ENCODE data around the gene ANP32B. TPM values are rescaled to one million over a fixed set of nuclear protein-coding genes. Genes with fewer than 3 reads are reported as not detected.

ANP32B gene
- total RNA-seq, 1 donor from 2014 or later, result 19.6 TPM

GRCh38 chr9:98038958-98039357 is 55.8 kb downstream of the ANP32B start:
- Histone ChIP-seq H3K4me2 (no peak overlapping the region), H3F3A (ENCODE audit: low read depth) (no peaks in the 10 kb centered on the region), H2AFZ (replicated peaks) (no peak overlapping the region), H3K9ac (no peak overlapping the region), H3K9me3 (ENCODE audit: low read depth) (no peaks in the 10 kb centered on the region), H3K79me2 (ENCODE audit: low read depth) (no peaks in the 10 kb centered on the region), H3K27me3 (peaks cover 12% of the 10 kb centered on the region), H3K36me3 (no peaks in the 10 kb centered on the region), H3K27ac (no peak overlapping the region), H4K20me1 (ENCODE audit: low read depth) (no peaks in the 10 kb centered on the region), H3K4me1 (no peaks in the 10 kb centered on the region), H3K4me3 (no peak overlapping the region)
- H3K27me3 Mint-ChIP-seq (ENCODE audit: insufficient read depth, low read depth), result peaks cover 10% of the 10 kb centered on the region
- H3K9me3 Mint-ChIP-seq, result no peaks in the 10 kb centered on the region
- H3K27ac Mint-ChIP-seq, result no peak overlapping the region
- no peak for TF ChIP-seq EZH2phosphoT487 (IDR thresholded peaks at IDR 0.05)
- no peak for TF ChIP-seq CTCF (IDR thresholded peaks at IDR 0.05)
- no peak for TF ChIP-seq EZH2 (IDR thresholded peaks at IDR 0.05)
- H3K4me3 Mint-ChIP-seq, result no peak overlapping the region
- peaks cover 12% of the 10 kb centered on the region for H3K4me1 Mint-ChIP-seq
- DNase-seq (ENCODE audit: low spot score), result no peak
- no peaks in the 10 kb centered on the region for H3K36me3 Mint-ChIP-seq

GRCh38 chr9:98039607-98040017 is 56.5 kb downstream of the ANP32B start:
- H3K4me2 ChIP-seq, result no peak overlapping the region
- no peak overlapping the region for H3K27ac Mint-ChIP-seq
- no peak overlapping the region for H3K4me3 Mint-ChIP-seq
- H4K20me1 ChIP-seq (ENCODE audit: low read depth), result no peaks in the 10 kb centered on the region
- peaks cover 12% of the 10 kb centered on the region for H3K4me1 Mint-ChIP-seq
- no peaks in the 10 kb centered on the region for H3K9me3 ChIP-seq (ENCODE audit: low read depth)
- TF ChIP-seq EZH2phosphoT487 (IDR thresholded peaks at IDR 0.05) (no peak), EZH2 (IDR thresholded peaks at IDR 0.05) (no peak), CTCF (IDR thresholded peaks at IDR 0.05) (no peak)
- no peaks in the 10 kb centered on the region for H3K4me1 ChIP-seq
- peaks cover 12% of the 10 kb centered on the region for H3K27me3 ChIP-seq
- no peak for DNase-seq (ENCODE audit: low spot score)
- no peak overlapping the region for H3K27ac ChIP-seq
- H3K4me3 ChIP-seq, result no peak overlapping the region
- H3K9me3 Mint-ChIP-seq, result no peaks in the 10 kb centered on the region
- H3K79me2 ChIP-seq (ENCODE audit: low read depth), result no peaks in the 10 kb centered on the region
- no peak overlapping the region for H3K9ac ChIP-seq
- no peaks in the 10 kb centered on the region for H3F3A ChIP-seq (ENCODE audit: low read depth)
- H3K36me3 Mint-ChIP-seq, result no peaks in the 10 kb centered on the region
- H2AFZ ChIP-seq (replicated peaks), result no peak overlapping the region
- H3K27me3 Mint-ChIP-seq (ENCODE audit: insufficient read depth, low read depth), result peaks cover 8% of the 10 kb centered on the region
- no peaks in the 10 kb centered on the region for H3K36me3 ChIP-seq

GRCh38 chr9:98040212-98040611 is 57.1 kb downstream of the ANP32B start:
- TF ChIP-seq EZH2phosphoT487 (IDR thresholded peaks at IDR 0.05) (no peak), CTCF (IDR thresholded peaks at IDR 0.05) (no peak), EZH2 (IDR thresholded peaks at IDR 0.05) (no peak)
- Mint-ChIP-seq H3K36me3 (no peaks in the 10 kb centered on the region), H3K27me3 (ENCODE audit: insufficient read depth, low read depth) (peaks cover 5% of the 10 kb centered on the region), H3K4me3 (no peak overlapping the region), H3K27ac (no peak overlapping the region), H3K9me3 (no peaks in the 10 kb centered on the region), H3K4me1 (peaks cover 12% of the 10 kb centered on the region)
- H3K4me2 ChIP-seq, result no peak overlapping the region
- no peak for DNase-seq (ENCODE audit: low spot score)
- H3K4me1 ChIP-seq, result no peaks in the 10 kb centered on the region
- H3K4me3 ChIP-seq, result no peak overlapping the region
- no peak overlapping the region for H3K9ac ChIP-seq
- H3K27me3 ChIP-seq, result peaks cover 8% of the 10 kb centered on the region
- H3F3A ChIP-seq (ENCODE audit: low read depth), result no peaks in the 10 kb centered on the region
- no peaks in the 10 kb centered on the region for H3K79me2 ChIP-seq (ENCODE audit: low read depth)
- no peak overlapping the region for H3K27ac ChIP-seq
- no peaks in the 10 kb centered on the region for H4K20me1 ChIP-seq (ENCODE audit: low read depth)
- H3K9me3 ChIP-seq (ENCODE audit: low read depth), result no peaks in the 10 kb centered on the region
- H2AFZ ChIP-seq (replicated peaks), result no peak overlapping the region
- H3K36me3 ChIP-seq, result no peaks in the 10 kb centered on the region
